ENCODE data around the gene CHD8. TPM values are rescaled to one million over a fixed set of nuclear protein-coding genes. Genes with fewer than 3 reads are reported as not detected.

The CHD8 gene
- total and polyA plus RNA-seq, 2 of the 13 experiments (the other 11 are each of a cell fraction or from before 2014, with no cell fraction given) = 35.1 to 79.6 TPM

DNA sequence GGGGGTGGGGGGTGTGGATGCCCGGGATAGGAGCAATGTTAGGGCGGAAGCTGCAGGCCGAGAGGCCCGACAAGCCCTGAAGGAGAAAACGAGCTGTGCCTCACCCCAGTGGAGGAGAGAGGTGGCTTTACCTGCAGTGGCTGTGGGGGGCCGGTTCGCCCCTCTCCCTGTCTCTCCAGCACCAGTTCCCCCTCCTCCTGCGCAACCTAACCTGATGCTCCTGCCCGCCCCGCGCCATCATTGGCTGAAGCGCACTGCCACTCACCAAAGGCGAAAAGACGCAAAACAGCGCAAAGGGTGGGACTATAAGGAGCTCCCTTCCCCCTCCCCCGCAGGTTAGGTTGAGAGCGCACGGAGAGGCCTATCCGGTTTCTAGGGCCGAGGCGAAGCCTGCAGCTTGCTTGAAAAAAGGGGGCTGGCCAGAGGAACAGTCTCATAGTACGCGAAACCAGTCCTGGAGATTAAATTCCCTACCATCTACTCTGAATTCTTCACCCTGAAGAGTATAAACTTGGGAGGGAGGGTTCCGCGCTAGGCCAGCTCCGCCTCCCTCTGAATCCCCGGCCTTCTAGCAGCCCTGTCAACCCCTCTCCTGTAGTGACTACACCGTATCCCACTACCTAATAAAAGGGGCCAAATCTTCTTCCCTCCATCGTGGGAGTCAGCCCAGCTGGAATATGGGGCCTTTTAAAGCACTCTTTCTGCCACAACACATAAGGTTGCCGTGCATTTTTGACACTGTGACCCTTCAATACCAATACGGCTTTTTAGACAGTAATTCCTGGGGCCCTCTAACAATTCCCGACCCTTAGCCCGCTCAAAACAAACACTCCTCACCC, 18.6 kb downstream of the CHD8 start (continued):
- TF ChIP-seq ZNF609 (CRISPR knock-in tag; IDR thresholded peaks at IDR 0.05; ENCODE audit: borderline replicate concordance) (no peak; the same call in 1 of the 2 replicates), TERF1 (CRISPR knock-in tag; IDR thresholded peaks at IDR 0.05) (no peak), NR2C2 (CRISPR knock-in tag; IDR thresholded peaks at IDR 0.05; ENCODE audit: borderline replicate concordance) (peak; percentile 58), NAIF1 (CRISPR knock-in tag; IDR thresholded peaks at IDR 0.05; ENCODE audit: borderline replicate concordance) (0 out of 2 replicates have a peak, but pooled peaks have one; percentile 65), KMT2B (CRISPR knock-in tag; IDR thresholded peaks at IDR 0.05) (peak; percentile 99), TP53 (CRISPR knock-in tag; conservative IDR thresholded peaks at IDR 0.05) (0 out of 2 replicates have a peak, but pooled peaks have one; percentile 58), AGO1 (IDR thresholded peaks at IDR 0.05; ENCODE audit: low read depth, low read length, poor library complexity, severe bottlenecking) (peak; percentile 89), MXD4 (CRISPR knock-in tag; IDR thresholded peaks at IDR 0.05) (peak; percentile 85), ZNF251 (CRISPR knock-in tag; IDR thresholded peaks at IDR 0.05) (no peak), ZNF3 (CRISPR knock-in tag; IDR thresholded peaks at IDR 0.05) (0 out of 2 replicates have a peak, but pooled peaks have one; percentile 2), ZNF564 (CRISPR knock-in tag; IDR thresholded peaks at IDR 0.05) (0 out of 2 replicates have a peak, but pooled peaks have one; percentile 23), TAF15 (IDR thresholded peaks at IDR 0.05; ENCODE audit: low read depth, low read length, poor library complexity, severe bottlenecking) (peak; percentile 96), SOX5 (CRISPR knock-in tag; IDR thresholded peaks at IDR 0.05; ENCODE audit: borderline replicate concordance) (peak; percentile 68; the same call in 1 of the 2 replicates), ZSCAN12 (CRISPR knock-in tag; IDR thresholded peaks at IDR 0.05) (no peak), ZNF674 (CRISPR knock-in tag; IDR thresholded peaks at IDR 0.05; ENCODE audit: low read depth) (no peak), SOX6 (IDR thresholded peaks at IDR 0.05) (no peak), SOX6 (CRISPR knock-in tag; IDR thresholded peaks at IDR 0.05) (peak; percentile 8), ZNF672 (CRISPR knock-in tag; IDR thresholded peaks at IDR 0.05) (no peak), ATAD3A (CRISPR knock-in tag; IDR thresholded peaks at IDR 0.05) (no peak)
- TF ChIP-seq, protein P1, sequence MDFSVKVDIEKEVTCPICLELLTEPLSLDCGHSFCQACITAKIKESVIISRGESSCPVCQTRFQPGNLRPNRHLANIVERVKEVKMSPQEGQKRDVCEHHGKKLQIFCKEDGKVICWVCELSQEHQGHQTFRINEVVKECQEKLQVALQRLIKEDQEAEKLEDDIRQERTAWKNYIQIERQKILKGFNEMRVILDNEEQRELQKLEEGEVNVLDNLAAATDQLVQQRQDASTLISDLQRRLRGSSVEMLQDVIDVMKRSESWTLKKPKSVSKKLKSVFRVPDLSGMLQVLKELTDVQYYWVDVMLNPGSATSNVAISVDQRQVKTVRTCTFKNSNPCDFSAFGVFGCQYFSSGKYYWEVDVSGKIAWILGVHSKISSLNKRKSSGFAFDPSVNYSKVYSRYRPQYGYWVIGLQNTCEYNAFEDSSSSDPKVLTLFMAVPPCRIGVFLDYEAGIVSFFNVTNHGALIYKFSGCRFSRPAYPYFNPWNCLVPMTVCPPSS (IDR thresholded peaks at IDR 0.05) = no peak
- TF ChIP-seq, protein P2, sequence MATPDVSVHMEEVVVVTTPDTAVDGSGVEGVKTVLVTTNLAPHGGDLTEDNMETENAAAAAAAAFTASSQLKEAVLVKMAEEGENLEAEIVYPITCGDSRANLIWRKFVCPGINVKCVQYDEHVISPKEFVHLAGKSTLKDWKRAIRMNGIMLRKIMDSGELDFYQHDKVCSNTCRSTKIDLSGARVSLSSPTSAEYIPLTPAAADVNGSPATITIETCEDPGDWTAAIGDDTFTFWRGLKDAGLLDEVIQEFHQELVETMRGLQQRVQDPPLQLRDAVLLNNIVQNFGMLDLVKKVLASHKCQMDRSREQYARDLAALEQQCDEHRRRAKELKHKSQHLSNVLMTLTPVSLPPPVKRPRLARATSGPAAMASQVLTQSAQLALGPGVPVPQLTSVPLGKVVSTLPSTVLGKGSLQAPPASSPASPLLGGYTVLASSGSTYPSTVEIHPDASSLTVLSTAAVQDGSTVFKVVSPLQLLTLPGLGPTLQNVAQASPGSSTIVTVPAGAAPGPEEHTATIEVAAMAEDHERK (CRISPR knock-in tag; IDR thresholded peaks at IDR 0.05; ENCODE audit: low read depth) = peak; percentile 83
